Naive B cell (primary cell): ENCODE data around the gene PTPRR. TPM values are rescaled to one million over a fixed set of nuclear protein-coding genes. Genes with fewer than 3 reads are reported as not detected.

Experiments used
- ATAC-seq, 2 donors: fragments of 150-1000 bp; cut with Tn5 transposase; 2 replicates each; pipeline ENCODE4 v1.10.0; 2021; ENCODE audit warnings: low read depth in 2 of 2, mild to moderate bottlenecking in 2 of 2, moderate library complexity in 2 of 2
- DNase-seq: peaks from one replicate; pipeline ENCODE4 v3.0.0; 2022
- H3K27ac Mint-ChIP-seq, 6 donors: one replicate each; pipeline ENCODE4 v1.8.0; 2020 to 2022; ENCODE audit warnings: mild to moderate bottlenecking in 6 of 6, mixed read lengths in 6 of 6, moderate library complexity in 5 of 6, inconsistent platforms in 2 of 6
- H3K27me3 Mint-ChIP-seq, 3 donors: one replicate each; pipeline ENCODE4 v1.8.0; 2021 to 2022; ENCODE audit warnings: mixed read lengths in 3 of 3, mild to moderate bottlenecking in 1 of 3
- H3K36me3 Mint-ChIP-seq, 2 donors: one replicate each; pipeline ENCODE4 v1.8.0; 2020 to 2022; ENCODE audit warnings: mixed read lengths in 2 of 2, inconsistent platforms in 1 of 2, mild to moderate bottlenecking in 1 of 2
- H3K4me1 Mint-ChIP-seq, 3 donors: one replicate each; pipeline ENCODE4 v1.8.0; 2020 to 2022; ENCODE audit warnings: mixed read lengths in 3 of 3, inconsistent platforms in 1 of 3, mild to moderate bottlenecking in 1 of 3, moderate library complexity in 1 of 3
- H3K4me3 Mint-ChIP-seq, 8 donors: one replicate each; pipeline ENCODE4 v1.8.0; 2020 to 2022; ENCODE audit warnings: mild to moderate bottlenecking in 8 of 8, mixed read lengths in 8 of 8, moderate library complexity in 8 of 8, inconsistent platforms in 2 of 8
- H3K9me3 Mint-ChIP-seq, 7 donors: one replicate each; pipeline ENCODE4 v1.8.0; 2020 to 2022; ENCODE audit warnings: mixed read lengths in 7 of 7, mild to moderate bottlenecking in 5 of 7, inconsistent platforms in 2 of 7, moderate library complexity in 1 of 7
- polyA plus RNA-seq, 6 donors: library from polyadenylated mRNA; unstranded; fragments of 300-500 nt; fragmentation: Illumina TruSeq; gene quantifications; one replicate each; pipeline ENCODE4 v1.2.3, GENCODE V29; 2021; ENCODE audit warnings: low read depth in 6 of 6

PTPRR gene
- polyA plus RNA-seq, 6 donors from 2014 or later = not detected

DNA sequence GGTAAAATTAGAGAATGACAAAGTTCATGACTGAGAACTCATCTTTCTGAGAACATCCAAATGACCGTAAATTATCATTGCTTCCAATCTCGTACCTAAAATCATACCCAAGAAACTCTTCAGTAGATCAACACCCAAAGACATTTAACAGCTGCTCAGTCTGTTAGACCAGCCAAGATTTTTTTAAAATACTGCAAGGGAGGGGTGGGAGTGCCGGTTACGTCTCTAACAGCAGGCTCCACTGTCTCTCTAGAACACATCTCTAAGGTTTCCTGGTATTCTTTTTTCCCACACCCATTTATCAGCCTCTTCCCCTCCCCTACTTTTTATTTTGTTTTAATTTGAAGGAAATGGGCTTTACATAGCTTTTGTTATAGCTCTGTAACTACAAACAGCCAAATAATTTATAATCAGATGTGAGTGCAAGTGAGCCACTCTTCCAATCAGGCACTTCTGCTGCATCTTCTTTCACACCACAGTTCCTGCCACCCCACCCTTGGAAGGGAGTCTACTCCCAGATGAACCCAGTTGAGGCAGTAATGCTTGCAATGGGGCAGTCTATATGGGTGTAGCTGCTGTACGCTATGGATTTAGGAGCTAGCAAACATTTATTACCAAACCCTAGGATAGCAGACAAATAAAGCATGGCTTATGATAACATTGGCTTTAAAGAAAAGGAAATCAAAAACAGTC is 305.2 kb downstream of the PTPRR start:
- H3K27ac Mint-ChIP-seq = no peak overlapping the region
- peaks cover 34 to 41% (median 38%) of the 10 kb centered on the region in 3 donors for H3K27me3 Mint-ChIP-seq
- no peaks in the 10 kb centered on the region for H3K36me3 Mint-ChIP-seq
- DNase-seq (no peak), ATAC-seq (no peak)
- H3K4me1 Mint-ChIP-seq = peaks cover 3% of the 10 kb centered on the region in 3 donors
- H3K4me3 Mint-ChIP-seq = no peak overlapping the region
- peaks cover 0 to 3% (median 0%) of the 10 kb centered on the region in 7 donors for H3K9me3 Mint-ChIP-seq

DNA sequence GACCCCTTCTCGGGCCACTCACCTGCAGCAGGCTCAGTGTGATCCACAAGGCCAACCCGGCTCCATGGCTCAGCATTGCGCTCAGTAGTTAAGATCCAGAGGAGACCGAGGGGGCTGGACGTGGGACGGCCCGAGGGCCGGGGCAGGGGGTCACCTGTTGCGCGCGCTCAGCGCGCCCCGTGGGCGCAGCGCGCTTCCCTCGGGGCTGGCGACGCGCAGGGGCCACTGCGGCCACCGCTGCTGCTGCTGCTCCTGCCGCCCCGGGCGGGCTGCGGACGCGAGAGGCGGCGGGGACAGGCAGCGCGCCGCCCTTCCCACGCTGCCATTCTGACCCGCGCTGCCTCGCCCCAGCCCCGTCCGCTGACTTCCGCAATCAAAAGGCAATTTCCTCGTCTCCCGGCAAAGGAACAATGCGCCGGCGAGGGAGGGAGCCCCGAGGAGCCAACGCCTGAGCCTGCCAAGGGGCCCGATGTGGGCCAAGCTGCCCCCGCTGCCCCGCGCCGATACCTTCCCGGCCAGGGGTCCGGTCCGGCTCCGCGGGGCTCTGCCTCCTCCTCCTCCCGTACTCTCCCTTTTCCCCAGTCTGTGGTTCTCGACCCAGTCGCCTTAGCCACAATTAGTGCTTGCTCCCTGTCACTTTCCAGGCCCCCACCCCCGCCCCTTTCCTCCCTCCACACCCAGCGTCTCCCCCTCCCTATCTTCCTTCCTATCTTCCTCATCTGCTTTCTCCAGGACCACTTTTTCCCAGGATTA is 310.6 kb downstream of the PTPRR start:
- DNase-seq = no peak
- Mint-ChIP-seq H3K4me1 (peaks cover 5 to 11% (median 6%) of the 10 kb centered on the region in 3 donors), H3K27ac (no peak overlapping the region), H3K4me3 (peak overlapping the region in 6 of 8 donors; percentile 2 to 76 (median 44)), H3K27me3 (peaks cover 52 to 60% (median 53%) of the 10 kb centered on the region in 3 donors), H3K36me3 (no peaks in the 10 kb centered on the region), H3K9me3 (peaks cover 0 to 4% (median 0%) of the 10 kb centered on the region in 7 donors)
- ATAC-seq = no peak

DNA sequence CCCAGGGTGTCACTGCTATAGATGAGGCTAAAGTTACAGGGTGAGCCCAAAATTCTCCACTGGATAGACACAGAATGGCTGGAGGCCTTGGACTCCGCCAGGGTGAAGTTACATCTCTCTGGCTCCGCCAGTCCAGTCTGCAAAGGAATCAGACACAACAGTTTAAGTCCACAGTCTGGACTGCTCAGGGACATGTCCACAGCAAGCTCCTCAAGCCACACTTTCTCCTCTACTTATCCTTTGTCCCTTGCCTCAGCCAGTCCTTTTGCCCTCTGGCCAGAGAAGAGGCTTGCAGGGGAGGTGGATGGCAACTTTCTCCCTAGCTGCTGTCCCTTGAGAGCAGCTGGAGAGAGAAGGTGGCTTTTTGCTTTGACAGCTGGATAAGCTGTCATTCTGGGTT is 311.3 kb downstream of the PTPRR start:
- ATAC-seq (no peak), DNase-seq (no peak)
- Mint-ChIP-seq H3K27ac (no peak overlapping the region), H3K9me3 (peaks cover 0 to 4% (median 0%) of the 10 kb centered on the region in 7 donors), H3K27me3 (peaks cover 53 to 57% (median 55%) of the 10 kb centered on the region in 3 donors), H3K36me3 (no peaks in the 10 kb centered on the region), H3K4me3 (peak overlapping the region in 7 of 8 donors; percentile 18 to 52 (median 32)), H3K4me1 (peaks cover 5 to 11% (median 6%) of the 10 kb centered on the region in 3 donors)

DNA sequence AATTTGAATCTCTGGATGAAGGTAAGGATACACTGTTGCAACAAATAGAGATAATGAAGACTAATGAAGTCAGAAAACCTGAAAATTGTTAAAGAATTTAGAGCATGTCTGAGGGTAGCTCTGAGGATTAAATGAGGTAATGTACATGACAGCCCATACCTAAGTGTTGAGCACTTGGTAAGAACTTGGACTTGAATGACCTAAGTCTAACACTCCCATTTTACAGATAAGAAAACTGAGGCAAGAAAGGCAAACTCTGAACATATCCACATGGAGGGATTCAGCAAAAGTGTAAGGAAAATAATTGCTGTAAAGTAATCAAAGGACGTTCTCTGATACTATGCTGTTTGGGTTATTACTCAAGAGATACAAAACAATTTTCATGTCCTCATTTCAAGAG is 312.4 kb downstream of the PTPRR start:
- no peak overlapping the region for H3K27ac Mint-ChIP-seq
- no peaks in the 10 kb centered on the region for H3K36me3 Mint-ChIP-seq
- ATAC-seq (no peak), DNase-seq (no peak)
- H3K4me3 Mint-ChIP-seq = no peak overlapping the region
- peaks cover 5 to 11% (median 6%) of the 10 kb centered on the region in 3 donors for H3K4me1 Mint-ChIP-seq
- H3K9me3 Mint-ChIP-seq = peaks cover 0 to 4% (median 0%) of the 10 kb centered on the region in 7 donors
- H3K27me3 Mint-ChIP-seq = peaks cover 44 to 48% (median 47%) of the 10 kb centered on the region in 3 donors

DNA sequence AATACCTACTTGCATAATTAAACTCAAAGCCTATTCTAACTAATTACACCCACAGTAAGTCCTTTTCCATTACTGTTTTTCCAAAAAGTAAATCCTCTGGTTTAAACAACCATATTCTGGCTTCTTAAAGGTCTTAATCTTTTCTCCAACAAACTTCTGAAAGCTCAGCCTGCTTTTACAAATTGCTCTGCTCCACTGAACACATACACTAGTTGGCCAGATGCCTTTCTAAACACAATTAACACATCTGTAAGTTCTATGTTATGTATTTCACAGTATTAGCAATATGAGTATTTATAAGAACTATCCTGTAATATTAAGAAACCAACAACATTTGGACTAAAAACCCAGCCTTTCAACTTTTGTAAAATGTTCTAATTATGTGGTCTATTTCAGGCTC is 313.4 kb downstream of the PTPRR start:
- Mint-ChIP-seq H3K4me1 (peaks cover 5 to 11% (median 6%) of the 10 kb centered on the region in 3 donors), H3K36me3 (no peaks in the 10 kb centered on the region), H3K27me3 (peaks cover 34 to 49% (median 44%) of the 10 kb centered on the region in 3 donors), H3K27ac (no peak overlapping the region), H3K4me3 (no peak overlapping the region), H3K9me3 (peaks cover 0 to 4% (median 0%) of the 10 kb centered on the region in 7 donors)
- DNase-seq = no peak
- no peak for ATAC-seq

DNA sequence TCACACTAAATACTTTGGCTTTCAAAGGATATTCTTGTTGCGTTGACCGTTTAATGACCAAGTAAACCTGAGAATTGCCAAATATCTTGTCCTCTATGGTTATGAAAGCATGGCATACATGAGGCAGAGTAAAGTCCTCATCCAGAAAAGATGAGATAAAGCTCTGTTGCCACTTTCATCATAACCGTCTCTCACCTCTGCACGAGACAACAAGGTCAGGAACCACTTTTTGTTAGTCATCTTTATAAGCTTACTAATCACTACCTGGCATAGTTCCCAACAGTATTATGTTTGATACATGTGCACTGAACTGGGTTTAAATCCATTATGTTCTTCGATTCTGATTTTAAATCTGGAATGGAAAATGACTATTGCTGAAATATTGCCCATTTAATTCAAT is 314.6 kb downstream of the PTPRR start:
- ATAC-seq = no peak
- H3K4me3 Mint-ChIP-seq = no peak overlapping the region

DNA sequence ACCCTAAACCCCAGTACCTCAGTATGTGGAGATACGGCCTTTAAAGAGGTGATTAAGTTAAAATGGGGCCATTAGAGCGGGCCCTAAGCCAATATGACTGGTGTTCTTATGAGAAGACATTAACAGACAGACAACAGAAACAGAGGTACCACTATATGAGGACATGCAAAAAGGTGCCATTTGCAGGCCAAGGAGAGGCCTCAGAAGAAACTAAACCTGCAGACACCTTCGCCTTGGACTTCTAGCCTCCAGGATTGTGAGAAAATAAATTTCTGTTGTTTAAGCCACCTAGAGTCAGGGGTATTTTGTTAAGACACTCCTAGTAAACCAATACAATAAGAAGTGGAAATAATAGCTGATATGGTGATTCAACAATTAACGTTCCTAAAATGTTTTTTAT is 315.9 kb downstream of the PTPRR start:
- no peaks in the 10 kb centered on the region for H3K36me3 Mint-ChIP-seq
- no peak overlapping the region for H3K4me3 Mint-ChIP-seq
- no peak overlapping the region for H3K27ac Mint-ChIP-seq
- peaks cover 0 to 4% (median 2%) of the 10 kb centered on the region in 7 donors for H3K9me3 Mint-ChIP-seq
- no peak for ATAC-seq
- no peak for DNase-seq
- peaks cover 0 to 7% (median 0%) of the 10 kb centered on the region in 3 donors for H3K4me1 Mint-ChIP-seq
- H3K27me3 Mint-ChIP-seq = peaks cover 22 to 41% (median 26%) of the 10 kb centered on the region in 3 donors

More for the DNA sequence above, 314.6 kb downstream of the PTPRR start:
- H3K4me1 Mint-ChIP-seq = peaks cover 5 to 11% (median 6%) of the 10 kb centered on the region in 3 donors
- peaks cover 0 to 4% (median 2%) of the 10 kb centered on the region in 7 donors for H3K9me3 Mint-ChIP-seq
- DNase-seq = no peak
- no peaks in the 10 kb centered on the region for H3K36me3 Mint-ChIP-seq
- no peak overlapping the region for H3K27ac Mint-ChIP-seq
- H3K27me3 Mint-ChIP-seq = peaks cover 30 to 47% (median 35%) of the 10 kb centered on the region in 3 donors

DNA sequence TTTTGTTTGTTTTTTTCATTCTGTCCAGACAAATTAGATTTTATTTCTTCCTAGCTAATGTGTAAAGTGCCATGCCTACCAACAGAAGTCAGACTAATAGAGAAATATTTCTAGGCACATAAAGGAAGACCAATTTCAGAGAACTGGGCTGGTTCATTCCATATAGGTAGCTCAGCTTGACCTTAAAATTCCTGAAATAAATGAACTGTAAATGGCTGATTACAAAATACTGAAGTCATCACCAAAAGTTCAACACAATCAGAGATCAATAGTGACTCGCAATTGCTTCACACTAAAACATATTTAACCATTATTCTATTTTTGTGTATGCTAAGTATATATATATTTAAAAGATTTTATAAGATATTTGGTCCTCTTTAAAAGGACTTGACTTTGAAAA is 317.5 kb downstream of the PTPRR start:
- H3K4me3 Mint-ChIP-seq = no peak overlapping the region
- H3K4me1 Mint-ChIP-seq = no peaks in the 10 kb centered on the region
- no peak overlapping the region for H3K27ac Mint-ChIP-seq
- ATAC-seq (no peak), DNase-seq (no peak)
- no peaks in the 10 kb centered on the region for H3K36me3 Mint-ChIP-seq
- H3K9me3 Mint-ChIP-seq = peaks cover 0 to 4% (median 2%) of the 10 kb centered on the region in 7 donors
- H3K27me3 Mint-ChIP-seq = peaks cover 8 to 29% (median 11%) of the 10 kb centered on the region in 3 donors

DNA sequence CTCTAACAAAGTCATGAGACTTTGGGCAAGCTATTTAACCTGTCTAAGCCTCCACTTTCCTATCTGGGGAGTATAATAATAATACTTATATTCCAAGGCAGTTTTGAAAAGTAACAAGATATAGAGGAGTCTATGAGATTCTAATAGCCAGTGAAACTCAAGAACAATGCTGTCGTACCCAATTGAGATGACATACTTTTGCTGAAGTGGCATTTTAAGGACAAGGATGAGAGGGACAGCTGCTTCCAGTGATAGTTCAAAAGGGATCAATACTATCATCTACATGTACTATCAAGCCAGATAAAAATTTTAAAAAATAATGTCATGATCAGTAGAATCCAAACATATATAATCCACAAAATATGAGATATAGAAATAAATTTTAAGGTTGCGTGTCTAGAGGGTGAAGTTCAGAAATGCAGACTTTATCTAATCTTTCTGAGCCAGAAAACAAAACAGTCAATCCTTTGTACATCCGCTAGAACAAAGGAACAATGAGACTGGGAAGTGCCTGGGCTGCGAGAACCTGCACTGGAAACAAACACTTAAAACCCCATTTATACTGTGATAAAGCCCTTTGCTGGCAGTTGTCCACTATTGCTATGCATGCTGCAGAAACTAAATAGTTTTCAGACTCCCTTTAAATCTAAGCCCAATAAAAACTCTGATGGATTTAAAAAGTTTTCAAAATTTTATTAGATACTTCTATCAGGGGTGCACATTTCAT is 321.9 kb downstream of the PTPRR start:
- ATAC-seq = no peak

DNA sequence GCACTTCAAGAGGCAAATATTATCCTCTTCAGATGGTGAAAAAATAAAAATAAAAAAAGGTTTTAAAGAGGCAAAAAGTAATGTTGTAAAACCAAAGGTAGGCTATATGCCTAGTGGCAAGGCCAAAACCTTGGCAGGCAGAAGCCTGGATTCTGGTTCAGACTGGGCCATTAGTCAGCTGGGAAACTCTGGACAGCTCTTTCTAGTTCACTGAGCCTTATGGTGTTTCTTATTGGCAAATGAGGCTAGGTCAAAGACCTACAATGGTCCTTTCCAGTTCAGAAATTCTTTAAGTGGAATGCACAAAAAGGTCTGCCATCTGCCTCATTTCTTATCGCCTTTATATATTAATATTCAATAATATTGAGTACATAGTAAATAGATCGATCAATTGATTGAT is 327.9 kb downstream of the PTPRR start:
- Mint-ChIP-seq H3K27ac (no peak overlapping the region), H3K36me3 (no peaks in the 10 kb centered on the region), H3K4me3 (no peak overlapping the region), H3K9me3 (peaks cover 0 to 9% (median 0%) of the 10 kb centered on the region in 7 donors), H3K4me1 (peaks cover 0 to 3% (median 0%) of the 10 kb centered on the region in 3 donors), H3K27me3 (peaks cover 8 to 25% (median 10%) of the 10 kb centered on the region in 3 donors)
- no peak for ATAC-seq
- DNase-seq = no peak

More for the DNA sequence above, 321.9 kb downstream of the PTPRR start:
- H3K9me3 Mint-ChIP-seq = peaks cover 0 to 9% (median 2%) of the 10 kb centered on the region in 7 donors
- H3K36me3 Mint-ChIP-seq = no peaks in the 10 kb centered on the region
- no peak for DNase-seq
- H3K4me3 Mint-ChIP-seq = no peak overlapping the region
- no peak overlapping the region for H3K27ac Mint-ChIP-seq
- no peaks in the 10 kb centered on the region for H3K4me1 Mint-ChIP-seq
- H3K27me3 Mint-ChIP-seq = peaks cover 8 to 20% (median 12%) of the 10 kb centered on the region in 3 donors

DNA sequence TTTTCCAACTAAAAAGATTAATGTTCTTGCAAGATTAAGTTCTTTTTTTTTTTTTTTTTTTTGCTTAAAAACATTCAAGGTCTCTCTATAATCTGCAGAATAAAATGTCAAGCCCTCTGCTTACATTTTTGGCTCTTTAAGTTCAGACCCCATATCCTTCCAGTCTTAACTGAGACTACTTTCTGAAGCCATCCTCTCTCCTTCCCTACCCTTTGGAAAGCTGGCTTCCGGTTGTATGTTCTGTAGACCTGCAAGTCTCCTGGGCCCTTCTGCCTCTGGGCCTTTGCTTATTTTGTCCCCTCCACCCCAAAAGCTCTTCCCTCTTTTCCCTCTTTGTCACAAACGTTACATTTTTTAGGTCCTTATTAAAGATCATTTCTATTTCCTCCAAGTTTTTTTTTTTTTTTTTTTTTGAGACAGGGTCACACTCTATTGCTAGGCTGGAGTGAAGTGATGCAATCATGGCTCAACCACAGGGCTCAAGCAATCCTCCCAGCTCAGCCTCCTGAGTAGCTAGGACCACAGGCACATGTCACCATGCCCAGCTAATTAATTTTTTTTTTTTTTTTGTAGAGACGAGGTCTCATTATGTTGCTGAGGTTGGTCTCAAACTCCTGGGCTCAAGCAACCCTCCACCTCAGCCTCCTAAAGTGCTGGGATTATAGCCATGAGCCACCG is 329.9 kb downstream of the PTPRR start:
- H3K27me3 Mint-ChIP-seq = peaks cover 8 to 33% (median 10%) of the 10 kb centered on the region in 3 donors
- H3K9me3 Mint-ChIP-seq = peaks cover 0 to 9% (median 5%) of the 10 kb centered on the region in 7 donors
- DNase-seq = no peak
- H3K4me3 Mint-ChIP-seq = no peak overlapping the region
- no peak for ATAC-seq
- peaks cover 0 to 3% (median 0%) of the 10 kb centered on the region in 3 donors for H3K4me1 Mint-ChIP-seq
- no peak overlapping the region for H3K27ac Mint-ChIP-seq
- H3K36me3 Mint-ChIP-seq = no peaks in the 10 kb centered on the region

DNA sequence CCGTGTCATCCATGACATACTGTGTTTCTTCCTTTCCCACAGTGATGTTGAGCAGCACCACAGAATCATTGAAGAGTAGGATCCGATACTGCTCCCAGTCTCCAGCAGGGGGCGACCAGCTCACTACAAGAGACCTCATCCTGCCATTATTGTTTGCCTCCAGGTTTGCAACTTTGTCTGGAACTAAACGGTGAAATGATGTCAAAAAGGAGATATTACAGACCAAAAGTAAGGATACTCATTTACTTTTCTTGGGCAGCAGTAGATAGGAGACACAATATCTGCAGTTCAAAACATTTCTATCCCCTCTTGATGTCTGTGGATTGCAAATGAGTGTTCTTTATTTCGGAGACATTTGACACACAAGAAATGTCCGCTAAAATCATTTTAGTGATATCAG is 330.5 kb downstream of the PTPRR start:
- peak; percentile 17 for DNase-seq
- peak; percentile 38 to 47 for ATAC-seq
- H3K27me3 Mint-ChIP-seq = peaks cover 8 to 31% (median 10%) of the 10 kb centered on the region in 3 donors
- H3K36me3 Mint-ChIP-seq = no peaks in the 10 kb centered on the region
- H3K9me3 Mint-ChIP-seq = peaks cover 3 to 12% (median 6%) of the 10 kb centered on the region in 7 donors
- H3K4me3 Mint-ChIP-seq = peak overlapping the region in 1 of 8 donors; percentile 63
- peaks cover 0 to 3% (median 0%) of the 10 kb centered on the region in 3 donors for H3K4me1 Mint-ChIP-seq
- H3K27ac Mint-ChIP-seq = no peak overlapping the region
